ENCODE measurements around the gene ZNF407. TPM values are rescaled to one million over a fixed set of nuclear protein-coding genes. Genes with fewer than 3 reads are reported as not detected.

Gene ZNF407
- total RNA-seq, 1 donor from 2014 or later, result 13.2 TPM

GRCh38 chr18:75070235-75070624, 472.6 kb downstream of the ZNF407 start:
- no peaks in the 10 kb centered on the region for H3K27me3 Mint-ChIP-seq (ENCODE audit: low read depth)
- no peak overlapping the region for H3K4me3 Mint-ChIP-seq
- no peaks in the 10 kb centered on the region for H3K9me3 Mint-ChIP-seq
- peaks cover 3% of the 10 kb centered on the region for H3K36me3 Mint-ChIP-seq (ENCODE audit: low read depth)
- TF ChIP-seq CTCF (conservative IDR thresholded peaks at IDR 0.05), result no peak
- no peak for DNase-seq (ENCODE audit: low read depth, low spot score)
- H3K4me1 Mint-ChIP-seq, result peaks cover 6% of the 10 kb centered on the region
- peak overlapping the region; percentile 82 for H3K27ac Mint-ChIP-seq (ENCODE audit: unreplicated experiment)

- peaks cover 3% of the 10 kb centered on the region for H3K36me3 Mint-ChIP-seq (ENCODE audit: low read depth)
- H3K27me3 Mint-ChIP-seq (ENCODE audit: low read depth), result no peaks in the 10 kb centered on the region
- no peak overlapping the region for H3K4me3 Mint-ChIP-seq
- no peak for DNase-seq (ENCODE audit: low read depth, low spot score)
- no peaks in the 10 kb centered on the region for H3K9me3 Mint-ChIP-seq
- TF ChIP-seq CTCF (conservative IDR thresholded peaks at IDR 0.05), result no peak
- H3K4me1 Mint-ChIP-seq, result peaks cover 6% of the 10 kb centered on the region
- peak overlapping the region; percentile 58 for H3K27ac Mint-ChIP-seq (ENCODE audit: unreplicated experiment)
Observed at GRCh38 chr18:75070625-75071483, 473.2 kb downstream of the ZNF407 start.

GRCh38 chr18:75071484-75071785, 473.8 kb downstream of the ZNF407 start:
- TF ChIP-seq CTCF (conservative IDR thresholded peaks at IDR 0.05), result no peak
- Mint-ChIP-seq H3K36me3 (ENCODE audit: low read depth) (peaks cover 3% of the 10 kb centered on the region), H3K27me3 (ENCODE audit: low read depth) (no peaks in the 10 kb centered on the region), H3K9me3 (no peaks in the 10 kb centered on the region), H3K4me3 (no peak overlapping the region), H3K27ac (ENCODE audit: unreplicated experiment) (peak overlapping the region; percentile 58), H3K4me1 (peaks cover 6% of the 10 kb centered on the region)
- no peak for DNase-seq (ENCODE audit: low read depth, low spot score)

GRCh38 chr18:75071866-75072671, 474.4 kb downstream of the ZNF407 start:
- Mint-ChIP-seq H3K9me3 (no peaks in the 10 kb centered on the region), H3K36me3 (ENCODE audit: low read depth) (peaks cover 3% of the 10 kb centered on the region), H3K27ac (ENCODE audit: unreplicated experiment) (no peak overlapping the region), H3K4me3 (no peak overlapping the region), H3K27me3 (ENCODE audit: low read depth) (no peaks in the 10 kb centered on the region), H3K4me1 (peaks cover 6% of the 10 kb centered on the region)
- no peak for TF ChIP-seq CTCF (conservative IDR thresholded peaks at IDR 0.05)
- DNase-seq (ENCODE audit: low read depth, low spot score), result no peak

GRCh38 chr18:75072672-75073371, 475.2 kb downstream of the ZNF407 start:
- Mint-ChIP-seq H3K36me3 (ENCODE audit: low read depth) (peaks cover 2% of the 10 kb centered on the region), H3K27me3 (ENCODE audit: low read depth) (no peaks in the 10 kb centered on the region), H3K4me1 (peaks cover 6% of the 10 kb centered on the region), H3K4me3 (no peak overlapping the region), H3K9me3 (peaks cover 3% of the 10 kb centered on the region), H3K27ac (ENCODE audit: unreplicated experiment) (no peak overlapping the region)
- no peak for DNase-seq (ENCODE audit: low read depth, low spot score)
- TF ChIP-seq CTCF (conservative IDR thresholded peaks at IDR 0.05), result no peak

All from neural crest cell (in vitro differentiated cells).